GM18907 (cell line): ENCODE data around the gene GTF2IRD1.
"Not testable (repeated sequence)": the region's sequence is repeated elsewhere in the genome, so short reads cannot be mapped to it uniquely, and the experiment has no call there.

Experiments
- ATAC-seq: cut with Tn5 transposase; IDR thresholded peaks from one replicate; pipeline ENCODE4 v1.9.1; 2021; ENCODE audit warnings: mild to moderate bottlenecking, moderate library complexity; ENCODE audit not compliant: unreplicated experiment

Gene GTF2IRD1

DNA sequence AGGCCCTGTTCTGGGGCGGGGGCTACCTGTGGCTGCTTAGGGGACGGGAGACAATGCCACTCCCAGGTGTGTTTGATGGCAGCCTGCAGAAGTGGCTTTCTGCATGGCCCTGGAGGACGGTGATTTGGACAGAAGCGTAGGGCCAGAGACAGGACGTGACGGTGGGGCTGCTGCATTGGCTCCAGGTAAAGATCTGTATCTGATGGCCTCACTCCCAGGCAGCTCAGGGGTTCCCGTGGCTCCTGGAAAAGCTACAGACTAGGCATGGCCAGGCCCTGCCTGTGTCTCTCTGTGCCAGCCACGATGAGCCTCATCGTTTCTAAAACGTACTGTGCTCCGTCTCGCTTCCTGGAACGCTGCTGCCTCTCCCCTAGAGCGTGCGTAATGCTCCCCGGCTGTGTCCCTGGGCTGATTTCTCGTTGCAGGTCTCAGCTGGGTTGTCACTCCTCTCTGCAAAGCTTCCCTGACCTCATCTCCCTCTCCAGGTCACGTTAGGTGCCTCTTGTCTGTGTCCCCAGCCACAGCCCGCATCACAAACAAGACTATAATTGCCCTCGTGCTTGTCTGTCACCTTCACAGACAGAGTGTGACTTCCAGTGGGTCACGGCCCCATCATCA is 12.6 kb downstream of the GTF2IRD1 start:
- ATAC-seq: no peak

DNA sequence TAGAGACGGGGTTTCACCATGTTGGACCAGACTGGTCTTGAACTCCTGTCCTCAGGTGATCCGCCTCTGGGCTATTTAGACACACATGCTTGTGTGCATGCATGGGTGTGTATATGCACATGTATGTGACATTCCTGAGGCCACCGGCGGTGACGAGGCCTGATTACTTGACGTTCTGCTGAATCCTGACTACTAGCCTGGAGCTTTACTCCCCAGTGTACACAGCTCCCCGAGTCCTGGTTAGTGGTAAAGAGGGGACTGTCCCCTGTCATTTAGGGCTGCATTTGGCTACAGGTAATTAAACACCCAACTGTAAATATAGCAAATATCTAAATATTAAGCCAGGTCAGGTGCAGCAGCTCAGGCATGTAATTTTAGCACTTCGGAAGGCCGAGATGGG is 14.2 kb downstream of the GTF2IRD1 start:
- no peak for ATAC-seq

DNA sequence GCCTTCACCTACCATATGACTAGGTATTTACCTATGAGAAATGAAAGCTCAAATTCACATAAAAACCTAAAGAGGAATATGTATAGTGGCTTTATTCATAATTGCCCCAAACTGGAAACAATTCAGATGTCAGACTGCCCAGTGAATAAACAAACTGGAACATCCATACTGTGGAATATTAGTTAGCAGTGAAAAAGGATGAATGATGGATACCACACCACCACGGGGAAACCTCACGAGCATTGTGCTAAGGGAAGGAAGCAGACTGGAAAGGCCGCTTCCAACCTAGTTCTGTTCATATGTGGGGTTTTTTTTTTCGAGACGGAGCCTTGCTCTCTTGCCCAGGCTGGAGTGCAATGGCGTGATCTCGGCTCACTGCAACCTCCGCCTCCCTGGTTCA is 16.8 kb downstream of the GTF2IRD1 start:
- no peak for ATAC-seq

DNA sequence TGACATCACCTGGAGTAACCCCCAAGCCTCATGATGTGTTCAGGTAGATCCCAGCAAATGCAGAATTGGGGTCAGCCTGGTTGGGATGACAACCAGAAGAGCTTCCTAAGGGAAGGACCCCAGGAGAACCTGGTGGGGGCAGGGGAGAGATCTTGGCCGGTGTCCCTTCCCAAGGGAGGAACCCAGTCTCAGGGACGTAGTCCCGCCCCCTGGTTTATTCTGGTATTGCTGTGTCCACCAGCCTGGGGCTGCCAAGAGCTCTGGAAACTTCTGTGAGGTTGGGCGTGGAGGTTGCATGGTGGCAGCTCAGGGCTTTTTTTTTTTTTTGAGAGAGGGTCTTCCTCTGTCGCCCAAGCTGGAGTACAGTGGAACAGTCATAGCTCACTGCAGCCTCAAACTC is 19.4 kb downstream of the GTF2IRD1 start:
- no peak for ATAC-seq

DNA sequence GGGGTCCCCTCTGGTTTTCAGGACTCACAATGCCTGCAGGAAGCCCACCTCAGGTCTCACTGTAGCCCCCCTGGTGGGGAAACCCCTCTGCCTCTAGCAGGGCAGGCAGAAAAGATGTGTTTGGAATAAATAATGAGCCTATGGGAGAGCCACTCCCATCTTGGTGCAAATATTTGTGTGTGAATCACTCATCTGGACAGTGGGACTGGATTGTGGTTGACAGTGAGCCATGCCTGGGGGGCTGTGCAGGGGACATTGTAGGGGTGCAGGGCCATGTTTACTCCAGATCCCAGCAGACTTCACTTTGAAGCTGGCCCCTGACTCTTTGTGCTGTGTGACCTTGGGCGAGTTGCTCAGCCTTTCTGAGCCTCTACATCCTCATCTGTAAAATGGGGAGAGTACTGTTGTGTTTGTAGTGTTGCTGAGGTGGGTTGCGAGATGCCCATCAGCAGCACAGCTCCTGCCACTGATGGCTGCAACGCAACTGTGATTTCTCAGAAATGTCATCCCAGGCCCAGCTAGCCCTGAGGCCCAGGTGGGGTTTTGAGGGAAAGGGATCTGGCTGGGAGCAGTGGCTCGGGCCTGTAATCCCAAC is 20.7 kb downstream of the GTF2IRD1 start:
- no peak for ATAC-seq

DNA sequence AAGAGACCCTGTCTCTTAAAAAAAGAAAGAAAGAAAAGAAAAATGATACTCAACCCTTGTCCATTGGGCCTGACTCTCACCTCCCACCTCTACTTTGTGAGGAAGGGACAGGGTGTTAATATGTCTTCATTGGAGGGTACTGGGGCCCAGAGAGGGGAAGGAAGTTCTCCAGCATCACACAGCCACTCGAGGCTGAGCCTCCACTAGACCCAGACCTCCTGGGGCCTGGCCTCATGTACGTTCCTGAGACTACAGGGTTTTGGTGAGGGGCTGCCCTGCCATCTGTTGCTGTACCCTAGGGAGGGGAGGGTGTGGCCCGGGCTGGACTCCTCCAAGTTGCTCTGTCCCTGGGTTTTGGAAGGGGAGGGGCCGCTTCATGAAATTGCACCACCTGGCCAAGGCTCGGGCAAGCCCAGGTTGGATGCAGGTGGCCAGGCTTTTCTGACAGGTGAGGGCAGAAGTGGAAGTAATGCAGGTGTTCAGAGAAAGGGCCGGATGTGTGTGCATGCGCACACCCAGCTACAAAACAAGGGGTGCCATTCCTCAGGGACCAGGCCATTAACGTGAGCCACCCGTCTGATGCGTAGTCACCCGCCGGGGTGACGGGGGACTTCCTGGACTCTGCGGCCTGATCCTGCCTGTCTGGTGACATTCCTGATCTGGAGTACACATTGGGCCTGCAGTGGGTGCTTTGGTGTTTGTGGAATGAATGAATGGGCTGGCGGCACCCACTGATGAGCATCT is 21.7 kb downstream of the GTF2IRD1 start:
- ATAC-seq: no peak

DNA sequence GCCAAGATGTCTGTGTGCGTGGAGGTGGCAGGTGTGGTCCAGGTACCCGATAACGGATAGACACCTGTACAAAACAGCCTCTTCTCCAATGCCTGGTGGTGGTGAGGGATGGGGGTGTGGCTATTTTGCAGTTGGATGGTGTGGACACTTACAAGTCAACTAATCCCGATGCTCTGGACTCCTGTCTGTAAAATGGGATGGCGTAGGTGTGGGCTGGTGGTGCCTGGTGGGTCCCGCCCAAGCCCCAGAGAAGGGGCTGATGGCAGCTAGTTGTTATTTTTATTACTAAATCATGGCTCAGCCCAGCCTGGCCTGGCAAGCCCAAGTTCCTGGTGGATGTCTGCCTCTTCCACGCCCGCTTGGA is 22.3 kb downstream of the GTF2IRD1 start:
- ATAC-seq: no peak

DNA sequence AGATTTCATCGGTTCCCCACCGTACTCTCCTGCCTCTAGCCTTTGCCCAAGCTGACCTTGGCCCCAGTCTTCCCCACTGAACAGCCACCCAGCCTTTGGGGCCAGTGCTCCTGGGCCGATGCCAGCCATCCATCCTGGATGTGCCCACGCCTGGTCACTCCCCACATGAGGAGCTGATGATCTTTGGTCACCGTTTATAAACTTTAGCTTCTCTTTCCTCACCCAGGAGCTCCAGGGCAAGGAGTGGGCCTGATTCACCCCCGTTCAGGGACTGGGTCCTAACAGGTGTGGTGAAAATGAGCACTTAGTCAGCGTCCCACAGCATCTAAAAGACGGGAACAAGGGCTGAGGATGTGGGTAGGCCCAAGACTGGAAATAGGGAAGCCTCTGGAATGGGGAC is 22.9 kb downstream of the GTF2IRD1 start:
- ATAC-seq: no peak

DNA sequence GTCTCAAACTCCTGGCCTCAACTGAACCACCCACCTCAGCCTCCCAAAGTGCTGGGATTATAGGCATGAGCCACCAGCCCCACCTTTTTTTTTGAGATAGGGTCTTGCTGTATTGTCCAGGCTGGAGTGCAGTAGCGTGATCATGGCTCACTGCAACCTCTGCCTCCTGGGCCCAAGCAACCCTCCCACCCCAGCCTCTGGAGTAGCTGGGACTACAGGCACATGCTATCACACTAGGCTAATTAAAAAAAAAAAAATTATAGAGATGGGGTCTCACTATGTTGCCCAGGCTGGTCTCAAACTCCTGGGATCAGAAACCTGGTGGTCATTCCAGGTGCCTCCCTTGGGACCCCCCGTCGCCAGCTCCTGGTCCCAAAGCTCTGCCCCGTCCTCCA is 25.0 kb downstream of the GTF2IRD1 start:
- no peak for ATAC-seq

DNA sequence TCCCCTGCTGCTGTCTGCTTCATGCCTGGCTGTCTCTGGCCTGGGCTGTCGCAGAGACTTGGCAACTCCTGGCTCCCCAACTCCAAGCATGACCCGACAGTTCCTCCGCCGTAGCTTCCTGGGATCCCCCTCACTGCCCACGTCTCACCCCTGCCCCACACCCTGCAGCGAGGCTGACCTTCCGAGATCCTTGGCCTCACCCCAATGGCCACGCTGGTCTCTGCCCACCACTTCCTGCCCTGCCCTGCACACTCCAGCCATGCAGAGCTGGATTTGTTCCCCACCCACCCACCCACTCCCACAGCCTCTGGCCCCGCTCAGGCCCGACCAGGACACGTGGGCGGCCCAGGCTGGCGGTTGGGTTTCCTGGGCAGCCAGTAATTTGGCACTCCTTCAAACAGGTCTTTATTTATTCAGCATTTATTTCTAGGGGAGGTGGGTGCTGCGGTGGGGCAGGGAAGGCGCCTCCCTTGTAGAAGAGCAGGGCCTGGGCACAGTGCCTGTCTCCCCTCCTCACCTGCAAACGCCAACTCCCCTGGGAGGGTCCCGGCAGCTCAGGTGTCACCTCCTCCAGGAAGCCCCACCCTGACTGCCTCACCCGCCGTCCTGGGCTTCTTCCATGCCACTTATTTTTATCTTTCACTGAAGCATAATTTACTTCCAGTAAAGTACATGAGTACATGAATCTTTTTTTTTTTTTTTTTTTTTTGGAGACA is 25.5 kb downstream of the GTF2IRD1 start:
- ATAC-seq: no peak

DNA sequence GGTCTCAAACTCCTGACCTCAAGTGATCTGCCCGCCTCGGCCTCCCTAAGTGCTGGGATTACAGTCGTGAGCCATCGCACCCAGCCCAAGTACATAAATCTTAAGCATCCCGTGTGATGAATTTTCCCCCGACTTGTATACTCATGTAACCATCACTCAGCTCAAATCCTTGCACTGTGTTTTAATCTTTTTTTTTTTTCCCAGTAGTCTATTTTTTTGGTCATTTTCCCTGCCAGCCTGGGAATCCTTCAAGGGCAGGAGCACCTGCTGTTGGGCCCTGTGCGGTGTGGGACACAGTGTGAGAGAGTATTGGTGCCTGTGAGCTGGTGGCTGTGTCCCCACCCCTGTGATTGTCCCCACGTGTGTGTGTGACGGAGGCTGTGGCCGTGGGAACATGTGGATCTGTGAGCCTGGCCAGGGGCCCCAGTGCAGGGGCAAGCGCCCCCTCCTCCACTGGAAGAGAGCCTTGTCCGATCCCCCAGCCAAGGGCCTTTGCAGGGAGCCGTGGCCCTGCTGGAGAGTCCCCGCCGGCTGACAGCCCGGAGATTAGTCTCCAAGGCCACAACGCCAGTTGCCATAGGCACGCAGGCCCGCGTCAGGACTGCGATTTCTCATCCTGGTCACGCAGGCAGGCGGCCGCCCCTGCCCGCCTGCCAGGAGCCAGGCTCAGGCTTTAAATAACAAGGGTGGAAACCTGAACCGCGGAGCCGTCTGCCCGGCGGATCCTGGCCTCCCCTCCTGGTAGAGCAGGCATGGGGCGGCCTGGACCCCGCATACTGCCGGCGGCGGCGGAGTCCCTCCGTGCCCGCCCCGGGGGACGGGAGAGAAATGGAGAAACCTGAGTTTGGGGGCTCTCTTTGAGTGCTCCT is 26.5 kb downstream of the GTF2IRD1 start:
- no peak for ATAC-seq

DNA sequence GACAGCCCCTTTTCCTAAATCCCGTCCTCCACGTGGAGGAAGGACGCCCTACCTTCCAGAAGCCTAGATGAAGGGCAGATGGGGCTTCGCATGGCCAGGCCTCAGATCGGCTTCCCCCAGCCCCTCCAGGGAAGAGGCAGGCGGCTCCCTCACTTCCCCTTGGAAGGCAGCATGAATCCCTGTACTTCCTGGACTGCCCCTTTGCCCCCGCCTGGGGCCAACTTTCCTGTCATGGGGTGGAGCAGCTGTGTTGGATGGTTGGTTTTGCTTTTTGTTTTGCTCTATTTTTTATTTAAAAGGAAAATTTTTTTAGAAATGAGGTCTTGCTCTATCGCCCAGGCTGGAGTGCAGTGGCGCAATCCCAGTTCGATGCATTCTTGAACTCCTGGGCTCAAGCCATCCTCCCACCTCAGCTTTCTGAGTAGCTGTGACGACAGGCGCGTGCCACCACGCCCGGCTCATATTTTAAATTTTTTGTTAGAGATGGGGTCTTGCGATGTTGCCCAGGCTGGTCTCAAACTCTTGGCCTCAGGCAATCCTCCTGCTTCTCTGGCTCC is 27.2 kb downstream of the GTF2IRD1 start:
- no peak for ATAC-seq

DNA sequence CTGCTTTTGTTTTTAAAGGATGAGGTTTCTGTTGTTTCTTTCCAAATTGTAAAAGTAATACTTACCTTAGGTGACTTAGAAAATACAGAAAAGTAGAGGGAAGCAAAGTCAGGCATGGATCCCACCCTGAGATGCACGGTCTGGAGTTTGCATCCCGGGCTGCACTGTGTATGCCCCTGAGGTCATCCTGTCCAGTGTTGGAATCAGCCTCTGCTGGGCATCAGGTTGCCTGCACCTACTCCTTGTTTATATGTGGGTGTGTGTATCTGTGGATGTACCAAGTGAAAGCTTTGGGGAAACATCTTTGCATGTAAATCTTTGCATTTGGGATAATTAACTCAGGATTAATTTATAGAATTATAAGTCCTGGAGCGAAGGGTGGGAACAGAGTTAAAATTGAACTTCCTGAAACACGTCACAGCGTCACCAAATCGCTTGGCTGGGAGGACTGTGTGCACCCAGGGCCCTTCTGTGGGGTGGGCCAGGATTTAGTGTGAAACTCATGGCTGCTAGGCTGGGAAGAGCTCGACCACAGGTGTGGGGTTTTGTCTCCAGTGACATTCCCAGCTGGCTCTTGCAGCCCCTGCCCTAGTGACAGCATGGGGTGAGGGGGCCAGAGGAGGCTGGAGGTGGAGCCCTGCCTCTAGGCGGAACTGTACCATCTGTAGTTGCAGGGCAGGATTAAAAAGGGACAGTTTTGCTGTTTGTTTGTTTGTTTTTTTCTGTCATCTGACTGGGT is 27.9 kb downstream of the GTF2IRD1 start:
- ATAC-seq: no peak

DNA sequence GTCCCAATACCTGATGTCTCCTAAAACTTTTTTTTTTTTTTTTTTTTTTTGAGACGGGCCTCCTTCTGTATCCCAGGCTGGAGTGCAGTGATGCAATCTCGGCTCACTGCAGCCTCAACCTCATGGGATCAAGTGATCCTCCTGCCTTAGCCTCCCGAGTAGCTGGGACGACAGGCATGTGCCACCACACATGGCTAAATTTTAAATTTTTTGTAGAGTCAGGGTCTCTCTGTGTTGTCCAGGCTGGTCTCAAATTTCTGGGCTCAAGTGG is 28.4 kb downstream of the GTF2IRD1 start:
- ATAC-seq: no peak

DNA sequence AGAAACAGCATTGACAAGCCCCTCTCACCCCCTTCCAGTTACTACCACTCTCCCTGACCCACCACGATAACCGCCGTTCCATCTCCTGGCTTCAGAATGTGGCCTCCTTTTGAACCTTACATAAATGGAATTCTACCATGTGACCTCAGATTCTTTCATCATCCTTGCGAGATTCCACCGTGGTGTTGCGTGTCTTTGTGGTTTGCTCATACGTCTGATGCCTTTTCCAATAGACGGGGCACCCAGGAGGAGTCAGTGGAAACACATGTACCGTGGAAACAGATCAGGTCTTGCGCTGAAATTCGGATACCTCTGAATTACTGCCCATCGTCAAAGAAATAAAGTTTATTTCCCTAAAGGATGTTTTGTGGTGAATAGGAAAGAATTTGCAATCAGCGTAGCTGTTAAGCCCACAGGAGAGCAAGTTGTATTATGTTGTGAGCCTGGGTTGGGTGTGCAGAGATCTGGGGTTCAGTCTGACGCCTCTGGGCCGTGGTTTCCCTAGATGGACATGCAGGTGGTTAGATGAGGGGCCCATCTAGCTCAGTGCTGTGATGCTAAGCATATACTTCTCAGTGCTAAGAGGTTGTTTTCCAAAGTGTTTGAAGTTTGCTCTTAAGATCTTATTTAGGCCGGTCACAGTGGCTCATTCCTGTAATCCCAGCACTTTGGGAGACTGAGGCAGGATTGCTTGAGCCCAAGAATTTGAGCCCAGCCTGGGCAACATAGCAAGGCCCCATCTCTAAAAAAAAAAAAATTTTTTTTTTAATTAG is 29.1 kb downstream of the GTF2IRD1 start:
- no peak for ATAC-seq

DNA sequence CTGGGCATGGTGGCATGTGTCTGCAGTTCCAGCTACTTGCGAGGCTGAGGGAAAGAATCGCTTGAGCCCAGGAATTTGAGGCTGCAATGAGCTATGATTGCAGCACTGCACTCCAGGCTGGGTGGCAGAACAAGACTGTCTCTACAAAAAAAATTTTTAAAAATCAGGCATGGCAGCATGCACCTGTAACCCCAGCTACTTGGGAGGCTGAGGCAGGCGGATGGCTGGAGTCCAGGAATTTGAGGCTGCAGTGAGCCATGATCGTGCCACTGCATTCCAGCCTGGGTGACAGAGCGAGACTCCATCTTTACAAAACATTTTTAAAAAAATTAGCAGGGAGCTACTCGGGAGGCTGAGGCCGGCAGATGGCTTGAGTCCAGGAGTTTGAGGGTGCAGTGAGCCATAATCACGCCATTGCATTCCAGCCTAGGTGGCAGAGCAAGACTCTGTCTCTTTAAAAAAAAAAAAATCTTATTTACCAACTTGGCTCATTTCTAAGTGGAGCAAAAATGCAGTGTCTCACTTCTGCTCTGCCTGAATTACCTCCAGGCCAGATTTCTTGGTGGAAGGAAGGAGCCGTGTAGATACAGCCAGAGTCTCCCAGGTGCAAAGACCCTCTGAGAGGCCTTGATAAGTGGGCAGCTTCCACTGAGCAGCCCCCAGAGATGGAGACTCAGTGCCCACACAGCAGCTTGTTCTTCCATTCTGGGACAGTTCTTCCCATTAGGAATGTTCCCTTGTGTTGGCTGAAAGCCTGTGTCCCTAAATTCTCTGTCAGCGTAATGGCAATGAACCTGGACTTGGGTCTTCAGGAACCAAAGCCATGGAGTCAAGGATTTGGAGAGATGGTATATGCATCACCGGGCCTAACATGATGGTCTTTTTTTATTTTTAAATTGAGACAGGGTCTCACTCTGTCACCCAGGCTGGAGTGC is 30.0 kb downstream of the GTF2IRD1 start:
- ATAC-seq: no peak

DNA sequence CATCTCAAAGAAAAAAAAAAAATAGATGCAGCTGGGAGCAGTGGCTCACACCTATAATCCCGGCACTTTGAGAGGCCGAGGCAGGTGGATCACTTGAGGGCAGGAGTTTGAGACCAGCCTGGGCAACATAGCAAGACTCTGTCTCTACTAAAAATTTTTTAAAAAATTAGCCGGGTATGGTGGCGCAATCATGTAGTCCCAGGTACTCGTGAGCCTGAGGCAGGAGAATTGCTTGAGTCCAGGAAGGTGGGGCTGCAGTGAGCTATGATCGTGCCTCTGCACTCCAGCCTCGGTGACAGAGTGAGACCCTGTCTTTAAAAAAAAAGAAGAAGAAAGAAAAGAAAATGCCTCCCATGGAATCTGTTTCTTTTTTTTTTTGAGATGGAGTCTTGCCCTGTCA is 31.9 kb downstream of the GTF2IRD1 start:
- no peak for ATAC-seq

DNA sequence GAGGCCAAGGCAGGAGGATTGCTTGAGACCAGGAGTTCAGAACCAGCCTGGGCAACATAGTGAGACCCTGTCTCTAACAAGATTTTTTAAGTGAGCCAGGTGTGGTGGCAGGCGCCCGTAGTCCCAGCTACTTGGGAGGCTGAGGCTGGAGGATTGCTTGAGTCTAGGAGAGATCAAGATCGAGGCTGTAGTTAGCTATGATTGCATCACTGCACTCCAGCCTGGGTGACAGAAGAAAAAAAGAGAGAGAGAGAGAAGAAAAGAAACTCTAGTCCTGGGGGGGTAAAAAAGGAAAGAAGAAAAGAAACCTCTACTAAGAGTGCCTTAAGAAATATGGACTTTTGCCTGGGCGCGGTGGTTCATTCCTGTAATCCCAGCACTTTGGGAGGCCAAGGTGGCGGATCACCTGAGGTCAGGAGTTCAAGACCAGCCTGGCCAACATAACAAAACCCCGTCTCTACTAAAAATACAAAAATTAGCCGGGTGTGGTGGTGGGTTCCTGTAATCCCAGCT is 34.9 kb downstream of the GTF2IRD1 start:
- not testable (repeated sequence) for ATAC-seq
